Hematopoietic multipotent progenitor cell treated with erythropoietin and hydrocortisone succinate and interleukin-3 and kit ligand, for 4 days (in vitro differentiated cells): ENCODE results near the gene SUOX.
A peak's percentile ranks its signal among the peaks of the same experiment; 100 is the strongest.
"Not testable (repeated sequence)": the region's sequence is repeated elsewhere in the genome, so short reads cannot be mapped to it uniquely, and the experiment has no call there.

Source experiments
- DNase-seq: peaks from one replicate; pipeline ENCODE4 v3.0.0-alpha.2; 2015

The SUOX gene

DNA sequence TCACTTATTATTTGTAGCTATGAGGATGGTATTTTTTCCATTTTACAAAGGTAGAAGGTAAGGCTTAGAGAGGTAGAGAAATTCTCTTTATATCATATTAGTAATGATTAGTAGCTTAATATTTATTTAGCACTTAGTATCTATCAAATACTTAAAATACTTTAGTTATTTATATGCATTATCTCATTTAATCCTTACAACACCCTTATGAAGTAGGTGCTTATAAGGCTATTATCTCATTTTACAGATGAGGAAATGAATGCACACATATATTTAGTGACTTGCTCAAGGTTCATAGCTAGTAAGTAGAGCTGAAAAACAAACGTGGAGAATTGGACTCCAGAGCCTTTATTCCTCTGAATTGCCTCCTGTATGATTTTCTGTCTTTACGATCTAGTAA is 12.2 kb upstream of the SUOX start:
- DNase-seq, result no peak

DNA sequence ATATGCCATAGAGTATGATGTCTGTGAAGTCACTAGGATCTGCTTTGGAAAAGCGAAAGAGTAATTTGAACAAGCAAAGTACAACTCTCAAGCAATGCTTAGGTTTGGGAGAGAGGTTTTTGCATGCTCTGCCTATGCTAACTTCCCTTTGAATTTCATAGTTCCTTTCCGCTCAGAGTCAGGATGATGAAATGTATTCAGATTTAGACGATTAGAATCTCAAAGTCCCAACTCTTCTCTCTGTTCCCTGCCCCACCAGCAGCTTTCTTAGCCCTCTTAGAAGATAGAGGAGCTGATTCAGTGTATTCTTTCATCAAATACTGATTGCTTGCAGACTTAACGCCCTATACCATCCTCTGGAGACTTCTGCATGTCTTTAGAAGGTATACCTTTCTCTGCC is 11.7 kb upstream of the SUOX start:
- DNase-seq, result no peak

DNA sequence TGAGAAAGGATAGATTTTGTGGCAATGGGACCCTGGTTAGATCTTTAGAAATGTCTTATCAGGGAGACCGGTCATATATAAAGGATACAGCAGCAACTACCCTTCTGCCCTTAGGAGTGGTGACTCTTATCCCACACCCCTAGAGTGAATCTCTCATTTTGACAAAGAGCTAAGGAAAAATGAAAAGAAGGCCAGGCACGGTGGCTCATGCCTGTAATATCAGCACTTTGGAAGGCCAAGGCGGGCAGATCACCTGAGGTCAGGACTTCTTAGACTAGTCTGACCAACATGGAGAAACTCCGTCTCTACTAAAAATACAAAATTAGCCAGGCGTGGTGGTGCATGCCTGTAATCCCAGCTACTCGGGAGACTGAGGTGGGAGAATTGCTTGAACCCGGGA is 11.1 kb upstream of the SUOX start:
- not testable (repeated sequence) for DNase-seq

DNA sequence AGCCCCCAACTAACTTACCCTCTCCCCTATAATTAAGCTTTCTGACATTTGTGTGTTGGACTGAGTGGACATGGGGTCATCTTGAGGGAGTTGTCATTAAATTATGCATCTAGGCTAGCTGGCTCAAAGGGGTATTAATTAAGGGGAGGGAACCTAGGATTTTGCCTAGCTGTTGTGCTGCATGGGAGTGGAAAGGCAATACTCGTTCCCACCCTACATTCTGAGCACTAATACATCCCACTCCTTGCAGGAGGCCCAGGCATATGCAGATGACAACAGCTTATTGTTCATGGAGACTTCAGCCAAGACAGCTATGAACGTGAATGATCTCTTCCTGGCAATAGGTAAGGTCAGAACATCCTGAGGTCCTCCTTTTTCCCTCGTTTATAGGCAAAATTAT is 6.0 kb upstream of the SUOX start:
- DNase-seq, result no peak

DNA sequence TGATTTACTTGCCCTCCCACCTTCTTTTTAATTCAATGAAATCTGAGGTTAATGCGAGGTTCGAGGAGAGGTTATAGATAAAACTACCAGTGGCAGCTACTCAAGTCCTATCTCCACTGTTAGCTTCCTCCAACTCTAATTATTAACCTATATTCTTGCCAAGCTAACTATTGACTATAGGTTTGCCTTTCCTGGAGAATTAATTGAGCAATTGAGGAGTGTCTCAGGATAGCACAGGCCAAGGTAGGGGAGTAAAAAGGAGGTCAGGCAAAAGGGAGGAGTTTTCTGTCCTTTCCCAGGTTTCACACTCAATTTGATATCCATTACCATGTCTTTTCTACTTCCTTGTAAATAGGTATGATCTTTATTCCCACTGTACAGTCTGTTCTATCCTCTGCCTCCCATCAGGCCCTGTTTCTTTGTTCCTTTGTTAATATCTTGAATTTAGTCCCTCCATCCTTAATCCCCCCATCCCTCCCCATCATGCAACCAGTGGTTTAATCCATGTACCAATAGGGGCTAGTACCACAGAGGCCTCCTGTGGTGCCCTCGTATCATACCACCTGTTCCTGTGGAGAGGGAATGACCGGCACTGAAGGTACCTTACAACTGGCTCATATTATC is 3.7 kb upstream of the SUOX start:
- no peak for DNase-seq

DNA sequence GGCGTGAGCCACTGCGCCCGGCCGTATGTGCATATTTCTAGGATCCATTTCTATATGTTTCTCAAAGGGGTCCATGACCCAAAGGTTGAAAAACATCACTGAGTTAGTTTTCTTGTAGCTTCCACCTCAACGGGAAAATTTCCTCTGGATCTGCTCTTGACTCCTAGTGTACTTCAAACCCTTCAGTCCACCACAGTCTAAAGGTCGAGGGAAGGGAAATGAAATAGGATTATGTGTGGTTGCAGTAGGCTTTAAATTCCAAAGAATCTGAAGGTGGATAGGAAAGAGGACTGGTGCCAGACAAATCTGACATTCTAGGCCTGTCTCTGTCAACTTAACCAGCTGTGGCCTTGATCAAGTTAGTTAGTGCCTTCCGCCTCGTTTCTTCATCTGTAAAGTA is 1.7 kb upstream of the SUOX start:
- DNase-seq, result no peak

DNA sequence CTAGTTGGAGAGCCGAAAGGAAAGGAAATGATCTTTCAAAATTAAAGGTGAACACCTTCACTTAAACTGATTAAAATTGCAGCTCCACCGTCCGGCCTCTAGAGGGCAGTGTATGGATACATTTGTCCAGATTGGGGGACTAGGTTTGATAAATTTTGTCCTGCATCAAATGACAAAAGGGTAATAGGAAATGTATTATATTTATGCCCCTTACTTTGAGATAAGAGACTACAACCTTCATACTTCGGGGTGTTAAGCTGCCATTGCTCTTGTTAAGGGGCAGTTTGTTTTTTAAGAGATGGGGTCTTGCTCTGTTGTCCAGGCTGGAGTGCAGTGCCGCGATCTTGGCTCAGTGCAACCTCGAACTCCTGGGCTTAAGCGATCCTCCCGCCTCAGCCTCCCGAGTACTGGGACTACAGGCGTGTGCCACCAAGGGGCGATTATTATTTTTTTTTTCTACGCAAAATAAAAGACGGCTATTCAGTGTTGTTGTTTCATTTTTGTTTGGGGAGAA is 818 bp upstream of the SUOX start:
- DNase-seq, result peak; percentile 89

DNA sequence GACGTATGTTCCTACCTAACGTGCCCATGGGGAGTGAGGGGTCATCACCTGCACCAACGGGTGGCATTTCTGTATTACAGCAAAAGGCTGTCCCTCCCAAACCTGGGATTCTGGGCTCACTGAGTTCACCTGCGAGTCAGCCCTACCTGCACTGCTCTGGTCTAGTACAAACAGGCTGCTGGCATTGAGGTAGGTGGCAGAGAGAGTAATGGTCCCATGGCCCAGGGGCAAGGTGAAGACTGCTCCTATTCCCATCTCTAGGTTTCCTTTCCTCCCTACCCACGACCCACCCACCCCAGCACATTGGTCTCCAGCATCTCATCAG is 421 bp downstream of the SUOX start:
- DNase-seq, result no peak

DNA sequence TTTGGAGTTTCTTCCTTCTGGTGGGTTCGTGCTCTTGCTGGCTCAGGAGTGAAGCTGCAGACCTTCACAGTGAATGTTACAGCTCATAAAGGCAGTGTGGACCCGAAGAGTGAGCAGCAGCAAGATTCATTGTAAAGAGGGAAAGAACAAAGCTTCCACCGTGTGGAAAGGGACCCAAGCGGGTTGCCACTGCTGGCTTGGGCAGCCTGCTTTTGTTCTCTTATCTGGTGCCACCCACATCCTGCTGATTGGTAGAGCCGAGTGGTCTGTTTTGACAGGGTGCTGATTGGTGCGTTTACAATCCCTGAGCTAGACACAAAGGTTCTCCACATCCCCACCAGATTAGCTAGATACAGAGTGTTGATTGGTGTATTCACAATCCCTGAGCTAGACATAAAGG is 2.4 kb downstream of the SUOX start:
- DNase-seq, result peak; percentile 66

DNA sequence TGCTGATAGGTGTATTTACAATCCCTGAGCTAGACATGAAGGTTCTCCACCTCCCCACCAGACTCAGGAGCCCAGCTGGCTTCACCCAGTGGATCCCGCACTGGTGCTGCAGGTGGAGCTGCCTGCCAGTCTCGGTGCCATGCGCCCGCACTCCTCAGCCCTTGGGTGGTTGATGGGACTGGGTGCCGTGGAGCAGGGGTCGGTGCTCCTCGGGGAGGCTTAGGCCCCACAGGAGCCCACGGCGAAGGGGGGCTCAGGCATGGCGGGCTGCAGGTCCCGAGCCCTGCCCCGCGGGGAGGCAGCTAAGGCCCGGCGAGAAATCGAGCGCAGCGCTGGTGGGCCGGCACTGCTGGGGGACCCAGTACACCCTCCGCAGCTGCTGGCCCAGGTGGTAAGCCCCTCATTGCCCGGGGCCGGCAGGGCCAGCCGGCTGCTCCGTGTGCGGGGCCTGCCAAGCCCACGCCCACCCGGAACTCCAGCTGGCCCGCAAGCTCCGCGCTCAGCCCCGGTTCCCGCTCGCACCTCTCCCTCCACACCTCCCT is 3.0 kb downstream of the SUOX start:
- not testable (repeated sequence) for DNase-seq

DNA sequence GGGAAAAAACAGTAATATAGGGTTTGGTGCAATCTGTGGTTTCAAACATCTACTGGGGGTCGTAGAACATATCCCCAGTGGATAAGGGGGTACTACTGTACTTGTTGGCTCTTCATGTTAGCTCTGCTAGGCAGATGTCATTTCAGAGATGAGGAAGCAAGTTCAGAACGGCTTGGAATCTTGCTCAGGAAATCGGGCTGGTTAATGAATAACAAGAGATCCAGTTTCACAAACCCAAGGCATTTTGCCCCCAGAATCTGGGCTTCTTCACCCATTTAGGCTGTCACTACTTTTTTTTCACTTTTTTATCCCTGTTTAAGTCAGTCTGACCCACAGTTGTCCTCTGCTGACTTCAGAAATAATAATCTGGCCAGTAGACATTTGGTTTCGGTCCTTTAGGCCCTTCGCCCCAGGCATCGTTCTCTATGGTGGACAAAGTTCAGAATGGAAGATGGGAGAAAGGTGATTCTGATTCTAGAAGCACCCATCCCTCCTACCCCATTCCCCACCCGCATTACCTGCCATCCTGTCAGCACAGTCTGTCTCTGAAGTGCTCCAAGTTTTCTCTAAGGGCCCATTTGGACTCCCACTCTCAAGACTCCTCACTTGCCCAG is 4.5 kb downstream of the SUOX start:
- DNase-seq, result no peak

DNA sequence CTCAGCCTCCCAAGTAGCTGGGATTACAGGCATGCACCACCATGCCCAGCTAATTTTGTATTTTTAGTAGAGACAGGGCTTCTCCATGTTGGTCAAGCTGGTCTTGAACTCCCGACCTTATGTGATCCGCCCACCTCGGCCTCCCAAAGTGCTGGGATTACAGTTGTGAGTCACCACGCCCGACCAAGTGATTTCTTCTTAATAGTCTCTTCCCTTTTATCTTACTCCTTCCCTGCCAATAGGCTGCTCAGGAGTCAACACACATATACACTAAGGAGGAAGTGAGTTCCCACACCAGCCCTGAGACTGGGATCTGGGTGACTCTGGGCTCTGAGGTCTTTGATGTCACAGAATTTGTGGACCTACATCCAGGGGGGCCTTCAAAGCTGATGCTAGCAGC is 6.3 kb downstream of the SUOX start:
- DNase-seq, result not testable (repeated sequence)

DNA sequence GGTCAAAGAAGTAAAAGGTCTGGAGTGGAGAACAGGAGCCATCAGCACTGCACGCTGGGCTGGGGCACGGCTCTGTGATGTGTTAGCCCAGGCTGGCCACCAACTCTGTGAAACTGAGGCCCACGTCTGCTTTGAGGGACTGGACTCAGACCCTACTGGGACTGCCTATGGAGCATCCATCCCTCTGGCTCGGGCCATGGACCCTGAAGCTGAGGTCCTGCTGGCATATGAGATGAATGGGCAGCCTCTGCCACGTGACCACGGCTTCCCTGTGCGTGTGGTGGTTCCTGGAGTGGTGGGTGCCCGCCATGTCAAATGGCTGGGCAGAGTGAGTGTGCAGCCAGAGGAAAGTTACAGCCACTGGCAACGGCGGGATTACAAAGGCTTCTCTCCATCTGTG is 7.1 kb downstream of the SUOX start:
- no peak for DNase-seq

DNA sequence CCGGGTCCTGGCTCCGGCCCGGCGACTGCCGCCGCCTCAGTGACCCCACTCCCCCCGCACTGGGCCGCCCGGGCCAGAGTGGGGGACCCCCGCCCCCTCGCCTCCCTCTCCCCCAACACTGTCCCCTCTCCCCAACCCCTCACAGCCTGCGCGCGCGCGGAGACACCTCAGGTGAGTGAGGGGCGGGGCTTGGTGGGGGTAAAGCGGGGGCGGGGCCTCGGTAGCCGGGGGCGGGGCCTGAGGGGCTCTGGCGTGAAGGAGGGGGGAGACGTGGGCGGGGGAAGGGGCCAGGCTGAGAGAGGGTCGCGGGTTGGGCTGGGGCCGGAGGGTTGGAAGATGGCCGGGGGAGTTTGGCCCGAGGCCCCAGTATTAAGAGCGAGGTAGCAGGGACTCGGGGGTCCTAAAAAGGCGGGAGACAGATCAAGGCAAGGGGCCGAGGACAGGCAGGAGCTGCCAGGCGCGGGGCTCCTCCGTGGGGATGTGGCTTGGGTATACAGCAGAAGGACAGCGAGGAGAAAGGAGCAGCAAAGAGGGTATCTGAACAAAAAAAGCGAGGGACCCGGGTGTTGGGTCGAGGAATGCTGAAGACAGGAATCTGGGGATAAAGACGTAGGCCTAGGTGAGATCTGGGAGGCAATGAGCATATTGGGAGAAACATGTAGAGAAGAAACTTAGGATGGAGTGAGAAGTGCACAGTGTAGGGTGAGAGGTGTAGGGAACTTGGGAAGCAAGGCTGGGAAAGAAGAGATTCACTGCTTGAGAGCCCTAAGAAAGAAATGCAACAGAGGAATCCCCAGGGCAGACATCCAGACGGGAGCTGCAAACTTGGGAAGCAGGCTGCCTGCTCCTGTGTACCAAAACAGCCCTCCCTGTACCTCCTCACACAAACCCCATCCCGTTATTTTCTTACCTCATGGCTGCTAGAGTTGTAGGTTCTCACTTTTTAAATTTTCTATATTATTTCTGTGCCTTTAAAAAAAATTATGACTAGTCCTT is 10.8 kb downstream of the SUOX start:
- peak; percentile 64 for DNase-seq

DNA sequence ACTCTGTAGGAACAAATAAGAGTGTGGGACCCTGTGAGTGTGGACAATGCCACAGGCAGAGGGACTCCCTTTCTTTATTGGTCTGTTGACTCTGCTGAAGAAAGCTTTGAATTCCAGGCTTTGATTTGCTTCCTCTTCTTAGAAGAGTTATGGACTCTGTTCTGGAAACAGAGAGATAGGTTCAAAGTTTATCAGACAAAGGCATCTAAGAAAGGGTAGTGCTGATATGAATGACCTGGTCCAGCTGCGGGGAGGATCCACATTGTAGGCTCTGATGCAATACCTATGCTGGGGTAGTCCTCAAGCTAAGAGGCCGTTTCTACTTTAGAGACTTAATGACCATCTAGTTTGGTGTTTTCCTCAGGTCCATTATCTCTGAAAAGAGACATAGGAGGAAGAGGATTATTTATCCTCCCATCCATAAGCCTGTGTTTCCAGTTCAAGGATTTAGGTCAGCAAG is 13.1 kb downstream of the SUOX start:
- peak; percentile 49 for DNase-seq

DNA sequence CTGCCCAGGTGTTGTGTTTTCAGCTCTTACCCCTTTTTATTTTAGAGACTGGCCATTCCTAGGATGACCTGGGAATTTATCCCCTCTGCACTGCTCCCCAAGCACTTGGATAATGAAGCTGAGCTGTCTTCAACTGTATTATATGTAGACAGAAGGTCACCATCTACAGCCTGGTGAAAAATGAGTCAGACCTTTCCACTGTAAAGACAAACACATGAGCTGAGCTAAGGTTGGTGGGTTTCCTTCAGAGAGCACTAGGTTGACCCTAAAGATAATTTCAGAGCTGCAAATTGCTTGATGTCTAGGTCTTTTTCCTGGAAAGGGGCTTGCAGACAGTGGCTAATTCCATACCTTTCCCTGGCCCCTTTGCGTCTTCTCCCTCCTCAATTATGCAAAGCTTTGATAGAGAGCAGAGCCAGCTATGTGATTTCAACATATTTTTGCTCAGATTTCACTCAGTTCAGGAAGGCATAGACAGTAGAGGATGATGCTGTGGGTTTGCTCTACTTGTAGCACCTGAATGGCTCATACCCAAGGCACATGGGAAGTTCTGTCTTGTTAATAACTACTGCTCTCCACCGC is 14.5 kb downstream of the SUOX start:
- DNase-seq, result no peak

DNA sequence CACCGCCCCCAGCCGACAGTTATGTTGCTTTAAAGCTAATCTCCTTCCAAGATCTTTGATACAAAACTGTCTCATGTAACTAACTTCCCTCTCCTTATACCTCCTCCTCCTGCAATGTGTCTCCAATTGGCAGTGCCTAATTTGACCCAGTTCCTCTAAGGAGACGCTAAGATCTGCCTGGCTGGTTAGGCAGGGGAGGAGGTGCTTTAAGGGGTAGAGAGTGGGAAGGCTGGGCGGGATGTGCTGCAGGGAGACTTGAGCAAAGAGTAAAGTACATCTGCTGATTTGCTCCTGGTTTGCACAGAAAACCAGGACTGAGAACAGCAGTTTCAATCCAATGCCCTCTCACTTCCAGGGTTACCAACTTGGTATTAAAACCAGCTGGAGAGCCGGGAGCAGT is 16.4 kb downstream of the SUOX start:
- DNase-seq, result peak; percentile 22

DNA sequence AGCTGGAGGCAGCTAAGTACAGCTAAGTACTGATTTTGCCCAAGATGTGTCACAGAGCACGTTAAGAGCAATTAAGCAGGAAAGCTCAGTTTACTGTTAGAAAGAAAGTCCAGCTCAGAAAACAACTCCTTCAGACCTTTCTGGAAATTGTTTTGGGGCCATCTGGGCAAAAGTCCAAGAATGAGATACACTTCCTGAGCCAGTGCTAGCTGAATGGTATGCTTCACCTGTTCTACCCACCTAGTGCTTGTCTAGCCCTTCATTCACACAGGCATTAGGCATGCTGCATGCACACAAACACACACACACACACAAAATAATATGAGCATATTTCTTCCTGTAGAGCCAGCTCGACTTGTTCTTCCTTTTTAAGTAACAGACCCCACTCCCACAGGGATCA is 17.1 kb downstream of the SUOX start:
- DNase-seq, result no peak

DNA sequence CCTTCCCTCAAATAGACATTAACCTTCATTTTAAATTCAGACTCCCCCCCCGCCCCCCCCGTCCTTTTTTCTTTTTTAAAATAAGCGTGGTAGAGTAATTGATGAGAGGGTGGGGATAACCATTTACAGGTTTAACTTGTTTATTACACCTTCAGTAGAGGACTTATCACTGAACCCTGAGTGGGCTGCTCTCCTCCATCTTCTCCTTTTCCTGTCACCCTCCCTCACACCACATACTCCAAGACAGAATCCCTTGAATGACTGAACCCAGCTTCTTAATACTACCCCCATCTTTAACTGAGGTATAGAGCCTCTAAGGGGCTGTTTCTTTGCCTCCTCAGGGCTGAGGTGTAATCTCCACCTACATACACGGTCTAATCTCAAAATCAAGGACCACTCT is 20.1 kb downstream of the SUOX start:
- DNase-seq, result no peak

DNA sequence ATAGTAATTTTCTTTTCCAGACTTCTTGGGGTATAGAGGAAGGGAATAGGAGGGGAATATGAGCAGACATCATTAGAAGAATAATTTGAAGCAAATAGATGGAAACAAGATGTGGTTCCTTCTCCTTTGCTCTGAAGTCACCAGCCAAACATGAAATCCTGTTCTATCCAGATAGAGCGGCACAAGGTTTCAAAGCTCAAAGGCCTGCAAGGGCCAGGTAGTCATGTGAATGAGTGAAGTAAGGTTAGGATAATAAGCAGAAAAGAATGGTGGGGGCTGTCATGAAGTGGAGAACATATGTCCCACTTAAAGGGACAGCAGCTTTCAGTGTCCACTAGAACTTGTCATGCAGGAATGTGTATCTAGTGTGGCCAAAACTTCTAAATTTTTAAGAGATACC is 21.3 kb downstream of the SUOX start:
- DNase-seq, result no peak

DNA sequence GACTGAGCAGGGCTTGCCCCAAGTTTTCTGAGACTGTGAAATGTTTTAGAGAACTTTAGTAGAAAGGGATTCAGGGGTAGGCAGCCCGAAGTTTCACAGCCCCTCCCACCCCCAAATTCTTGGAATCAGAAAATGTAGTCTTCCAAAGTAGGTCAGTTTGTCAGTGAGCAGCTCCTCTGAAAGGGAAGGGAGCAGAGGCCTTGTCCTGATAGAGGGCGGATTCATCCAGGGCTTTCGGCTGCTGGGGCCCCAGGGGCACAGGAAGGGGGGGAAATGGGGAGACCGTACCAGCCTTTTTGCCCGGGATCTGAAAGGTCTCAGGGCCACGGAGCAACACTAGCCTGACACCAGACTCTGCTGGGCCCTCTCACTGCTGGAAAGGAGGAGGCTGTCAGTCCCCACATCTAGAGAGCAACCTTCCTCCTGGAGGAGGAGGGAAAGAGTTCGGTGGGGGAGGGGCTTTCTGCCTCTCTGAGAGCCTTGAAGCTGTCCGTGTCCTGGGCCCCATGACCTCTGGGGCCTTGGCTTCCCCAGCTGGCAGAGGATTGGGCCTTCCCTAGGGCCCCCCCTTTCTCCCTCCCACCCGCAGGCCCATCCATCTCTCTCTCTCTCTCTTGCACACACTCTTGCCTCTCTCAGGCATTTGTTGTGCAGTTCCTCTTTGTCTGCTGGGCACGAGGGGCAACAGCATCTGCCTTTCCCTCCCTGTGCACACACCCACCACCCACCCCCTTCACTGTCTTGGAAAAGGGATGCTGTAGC is 23.5 kb downstream of the SUOX start, which contains the start of gene IKZF4:
Gene IKZF4, plus strand, starts transcription at position 621 of the 762 bp plus-strand sequence. CDS start 451 bp downstream, outside the sequence.
- DNase-seq, result peak; percentile 87

DNA sequence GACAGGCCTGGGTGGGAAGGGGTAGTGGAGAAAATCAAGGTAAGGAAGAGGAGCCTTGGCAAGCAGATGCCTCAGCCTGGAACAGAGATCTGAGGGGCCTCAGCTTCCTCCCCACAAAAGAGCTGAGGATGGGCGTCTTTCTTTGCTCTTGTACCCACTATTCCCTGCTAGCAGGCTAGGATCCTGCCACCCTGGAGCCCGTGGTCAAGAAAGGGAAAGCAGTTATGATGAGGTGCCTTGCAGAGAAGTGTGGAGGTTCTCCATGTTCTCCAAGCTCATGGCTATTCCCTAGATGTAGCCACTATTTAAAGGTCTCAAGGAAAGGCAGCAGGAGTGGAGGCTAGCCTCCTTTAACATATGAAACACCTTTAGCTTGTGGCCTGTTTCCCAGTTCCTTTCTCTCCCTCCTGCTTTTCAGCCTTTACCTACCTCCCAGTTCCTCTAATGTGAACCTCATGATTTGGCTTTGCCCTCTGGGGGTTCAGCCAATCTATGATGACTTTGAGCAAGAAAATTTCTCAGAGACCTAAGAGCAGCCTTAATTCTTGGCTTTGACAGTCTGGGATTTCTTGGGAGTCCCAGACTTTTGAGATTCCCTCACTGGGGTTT is 24.9 kb downstream of the SUOX start:
- peak; percentile 47 for DNase-seq
